GM19099 (cell line): Measurements from ENCODE around the gene CHCHD3.

ENCODE experiments used
- POLR2A ChIP-seq: IDR thresholded peaks from 3 replicates; pipeline ENCODE4 v1.6.1; 2011; ENCODE audit warnings: low read depth; ENCODE audit not compliant: insufficient read length; ENCODE audit errors: extremely low read depth

The CHCHD3 gene

GRCh38 chr7:132878204-132878919 is 203.5 kb downstream of the CHCHD3 start:
- TF ChIP-seq POLR2A: no peak

DNA sequence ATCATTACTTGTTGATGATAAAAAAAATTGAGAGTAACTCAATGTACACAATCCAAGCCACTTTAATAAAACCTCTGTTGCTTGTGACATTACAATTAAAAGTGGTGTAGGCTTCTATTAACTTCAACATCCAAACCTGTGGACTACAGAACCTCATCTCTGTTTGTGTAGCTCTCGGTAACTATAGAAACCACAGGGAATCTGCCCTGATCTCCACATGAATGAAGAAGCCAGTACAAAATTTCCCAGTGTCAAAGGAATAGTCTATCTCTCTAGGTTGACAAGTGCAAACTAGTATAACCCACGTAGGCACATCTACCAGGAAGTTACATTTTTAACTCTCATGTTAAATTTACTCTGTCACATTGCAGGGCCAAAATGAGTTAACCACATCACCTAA is 204.3 kb downstream of the CHCHD3 start:
- TF ChIP-seq POLR2A: no peak

DNA sequence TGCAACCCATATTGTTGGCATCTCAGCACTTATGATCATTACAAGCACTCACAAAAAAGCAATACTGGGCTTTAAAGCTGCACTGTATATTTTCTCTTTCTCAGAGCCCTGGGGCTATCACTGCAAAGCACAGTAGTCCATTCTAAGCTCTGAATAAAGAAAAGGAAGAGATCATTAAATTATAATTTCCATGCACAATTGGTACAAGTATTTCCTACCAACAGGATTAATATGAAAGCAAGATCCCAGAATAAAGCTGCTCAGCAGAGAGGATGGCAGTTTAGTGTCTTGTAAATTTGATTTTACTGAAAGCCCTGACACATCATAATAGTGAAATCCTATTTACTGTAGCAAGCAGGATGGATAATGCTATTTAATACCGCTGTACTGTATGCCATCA is 205.3 kb downstream of the CHCHD3 start:
- TF ChIP-seq POLR2A: no peak

DNA sequence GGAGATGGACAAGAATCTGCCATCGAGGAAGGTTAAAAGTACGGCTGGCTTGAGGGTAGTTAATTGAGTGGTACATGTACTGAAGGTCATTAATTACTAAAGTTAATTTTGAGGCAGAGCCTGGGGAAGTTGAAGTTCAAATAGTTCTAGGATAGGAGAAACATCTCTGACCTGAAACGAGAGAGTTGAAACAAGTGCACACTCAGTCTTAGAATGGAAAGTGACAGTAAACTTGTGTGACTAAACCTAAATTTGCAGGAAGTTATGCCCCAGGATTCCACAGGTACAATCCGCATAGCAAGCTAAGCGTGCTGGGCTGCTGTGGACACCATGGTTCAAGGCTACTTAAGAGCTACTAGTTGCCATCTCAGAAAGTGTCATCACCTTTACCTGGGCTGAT is 209.9 kb downstream of the CHCHD3 start:
- no peak for TF ChIP-seq POLR2A

- no peak for TF ChIP-seq POLR2A
Observed at GRCh38 chr7:132871419-132871818, 210.5 kb downstream of the CHCHD3 start.

DNA sequence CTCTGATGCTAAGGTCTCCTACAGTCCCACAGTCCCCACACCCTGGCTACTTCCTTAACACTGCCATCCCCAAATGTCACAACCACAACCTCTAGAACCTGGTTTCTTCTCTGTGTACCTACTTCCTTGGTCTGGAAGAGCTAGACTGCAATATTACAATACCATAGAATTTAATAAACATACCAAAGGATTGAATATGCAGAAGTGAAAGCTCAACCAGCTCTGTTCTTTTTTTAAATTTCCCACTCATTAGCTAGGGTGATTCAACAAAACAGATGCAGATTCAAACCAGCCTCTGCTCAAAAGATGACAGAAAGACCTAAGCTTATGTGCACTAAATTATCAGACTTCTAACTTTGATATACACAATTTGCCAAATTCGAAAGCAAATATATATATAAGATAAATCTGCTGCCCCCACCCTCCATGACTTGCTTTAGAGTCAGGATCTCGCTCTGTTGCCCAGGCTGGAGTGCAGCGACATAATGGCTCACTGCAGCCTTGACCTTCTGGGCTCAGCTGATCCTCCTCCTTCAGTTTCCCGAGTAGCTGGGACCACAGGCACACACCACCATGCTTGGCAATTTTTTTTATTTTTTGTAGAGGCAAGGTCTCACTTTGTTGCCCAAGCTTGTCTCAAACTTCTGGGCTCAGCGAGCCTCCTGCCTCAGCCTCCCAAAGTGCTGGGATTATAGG is 212.6 kb downstream of the CHCHD3 start:
- TF ChIP-seq POLR2A: no peak

DNA sequence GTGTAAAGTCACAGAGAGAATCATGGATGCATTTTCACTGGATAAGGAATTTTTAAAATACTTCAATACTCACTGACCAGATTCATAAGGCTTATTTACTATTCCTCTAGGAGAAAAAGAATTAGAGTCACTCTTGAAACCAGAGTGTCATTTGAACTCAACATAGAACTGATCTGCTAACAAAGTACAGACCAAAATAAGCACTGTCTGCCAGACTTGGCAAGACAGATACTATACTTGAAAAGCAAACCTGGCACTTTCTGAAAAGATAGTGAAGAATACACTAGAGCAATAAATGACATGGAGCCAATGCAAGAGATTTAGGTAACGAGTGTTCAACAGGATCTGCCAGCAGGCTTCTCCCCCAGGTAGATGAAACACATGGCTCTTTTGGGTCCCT is 215.3 kb downstream of the CHCHD3 start:
- TF ChIP-seq POLR2A: no peak

DNA sequence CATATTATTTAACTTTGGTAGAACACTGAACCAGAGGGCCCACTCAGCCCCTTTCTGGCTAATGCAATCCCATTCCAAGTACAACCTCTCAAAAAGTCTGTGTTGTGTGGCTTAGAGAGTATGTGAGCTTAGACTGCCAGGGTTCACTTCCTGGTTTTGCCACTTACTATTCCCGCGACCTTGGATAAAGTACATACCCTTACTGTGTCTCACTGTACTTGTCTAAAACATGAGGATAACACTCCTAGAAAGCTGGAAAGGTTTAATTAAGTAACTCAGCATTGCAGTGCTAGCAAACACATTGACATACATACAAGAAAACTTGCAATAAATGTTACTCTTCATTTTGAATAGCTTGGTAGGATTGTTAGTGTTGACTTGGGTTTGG is 215.8 kb downstream of the CHCHD3 start:
- TF ChIP-seq POLR2A: no peak

DNA sequence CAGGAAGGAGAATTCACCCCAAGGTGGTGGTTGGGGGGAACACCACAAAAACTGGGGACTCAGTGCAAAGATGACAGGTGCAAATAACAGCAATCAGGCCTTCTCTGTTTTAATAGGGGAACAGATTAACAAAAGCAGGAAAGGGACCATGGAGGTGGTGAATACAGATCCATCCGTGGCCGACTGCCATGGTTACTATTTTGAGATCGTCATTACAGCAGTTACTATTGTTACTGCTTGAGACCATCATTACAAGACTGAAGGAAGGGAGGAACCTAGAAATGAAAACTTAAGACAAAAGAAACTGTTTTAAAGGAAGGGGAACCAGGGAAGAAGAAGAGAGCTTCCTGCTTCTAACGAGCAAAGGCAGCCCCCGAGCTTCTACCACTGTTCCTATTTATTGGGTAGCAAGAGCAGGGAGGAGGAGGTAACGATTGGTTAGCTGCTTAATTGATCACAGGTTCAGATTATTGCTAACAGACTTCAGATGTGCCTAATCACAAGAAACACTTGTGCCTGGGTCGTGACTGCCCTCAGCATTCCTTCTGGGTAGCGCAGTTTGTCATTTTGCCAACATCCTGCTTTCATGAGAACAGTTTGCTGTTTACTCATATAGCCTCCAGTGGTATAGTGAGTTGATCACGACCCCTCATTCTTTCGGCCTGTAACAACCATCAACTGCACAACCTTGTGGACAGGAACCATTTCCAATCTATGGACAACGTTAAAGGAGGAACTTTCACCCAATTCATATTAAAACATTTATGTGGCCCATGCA is 216.3 kb downstream of the CHCHD3 start:
- no peak for TF ChIP-seq POLR2A

DNA sequence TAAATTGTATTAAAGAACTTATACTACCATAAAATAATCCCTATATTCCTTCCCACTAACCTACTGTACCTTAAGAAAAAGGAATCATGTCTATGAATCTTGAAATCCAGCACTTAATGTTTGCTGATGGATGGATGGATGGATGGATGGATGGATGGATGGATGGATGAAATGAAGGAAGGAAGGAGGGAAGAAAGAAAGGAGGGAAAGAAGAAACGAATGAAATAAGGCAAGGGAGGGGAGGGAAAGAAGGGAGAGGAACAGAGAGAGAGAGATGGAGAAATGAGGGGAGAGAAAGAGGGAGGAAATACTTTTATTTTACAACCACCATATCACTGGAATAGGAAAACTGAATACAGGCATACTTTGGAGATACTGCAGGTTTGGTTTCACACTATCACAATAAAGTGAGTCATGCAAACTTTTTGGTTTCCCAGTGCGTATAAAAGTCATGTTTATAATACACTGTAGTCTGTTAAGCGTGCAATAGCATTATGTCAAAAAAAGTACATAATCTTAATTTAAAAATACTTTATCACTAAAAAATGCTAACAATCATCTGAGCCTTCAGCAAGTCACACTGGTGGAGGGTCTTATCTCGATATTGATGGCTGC is 219.8 kb downstream of the CHCHD3 start:
- no peak for TF ChIP-seq POLR2A

- TF ChIP-seq POLR2A: no peak
Observed at GRCh38 chr7:132861424-132861823, 220.5 kb downstream of the CHCHD3 start.

DNA sequence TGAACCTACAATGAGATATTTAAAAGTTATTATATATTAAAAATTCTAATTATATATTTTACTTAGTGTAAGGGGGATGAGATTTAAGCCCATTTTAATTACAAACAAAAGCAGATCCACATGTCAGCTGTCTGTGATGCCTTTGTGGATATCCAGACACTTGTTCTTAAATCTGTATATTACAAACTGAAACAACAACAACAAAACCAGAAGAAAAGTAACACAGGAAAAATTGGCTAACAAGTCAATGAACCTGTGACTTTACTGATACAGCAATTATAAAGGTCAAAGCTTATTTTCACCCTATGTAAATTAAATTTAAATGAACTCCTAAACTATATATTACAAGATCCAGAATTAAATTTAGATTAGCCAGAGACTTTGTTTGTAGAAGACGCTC is 222.7 kb downstream of the CHCHD3 start:
- TF ChIP-seq POLR2A: no peak

GRCh38 chr7:132858760-132859159 is 223.1 kb downstream of the CHCHD3 start:
- TF ChIP-seq POLR2A: no peak

- no peak for TF ChIP-seq POLR2A
Observed at GRCh38 chr7:132858251-132858650, 223.6 kb downstream of the CHCHD3 start.

DNA sequence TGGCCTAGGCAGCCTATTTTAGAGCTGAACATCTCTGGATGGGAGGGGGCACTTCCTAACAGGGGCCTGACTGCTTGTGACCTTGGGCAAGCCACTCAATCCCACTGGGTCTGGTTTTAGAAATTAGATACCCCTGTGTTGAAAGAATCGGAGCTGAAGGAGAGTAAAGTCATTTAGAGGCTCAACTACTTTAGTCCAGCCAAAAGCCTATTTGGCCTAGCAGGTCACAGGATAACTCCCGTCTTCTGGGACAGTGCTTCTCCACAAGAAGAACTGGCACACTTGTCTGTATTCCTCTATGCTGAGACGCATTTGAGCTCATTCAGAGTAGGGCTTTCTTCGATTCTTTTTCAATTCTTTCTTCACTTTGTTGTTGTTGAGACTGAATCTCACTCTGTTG is 224.2 kb downstream of the CHCHD3 start:
- no peak for TF ChIP-seq POLR2A
